Measurements from ENCODE around the gene C5orf15. TPM values are rescaled to one million over a fixed set of nuclear protein-coding genes. Genes with fewer than 3 reads are reported as not detected.
A peak's percentile ranks its signal among the peaks of the same experiment; 100 is the strongest.

C5orf15 gene
- total RNA-seq, 1 donor from 2014 or later, result 43.3 TPM

- peaks cover 0 to 17% (median 17%) of the 10 kb centered on the region in 3 donors for H3K36me3 ChIP-seq (ENCODE audit: control insufficient read depth in 3 of 3, insufficient read depth in 3 of 3, low read length in 3 of 3)
- H3K9me3 ChIP-seq (ENCODE audit: control insufficient read depth in 3 of 3, low read length in 3 of 3), result no peaks in the 10 kb centered on the region
- H3K27ac ChIP-seq (ENCODE audit: low read depth, low read length), result peak overlapping the region; percentile 85
- peak overlapping the region; percentile 16 to 61 (median 55) for H3K4me3 ChIP-seq (ENCODE audit: low read length in 3 of 3)
- no peaks in the 10 kb centered on the region for H3K27me3 ChIP-seq (ENCODE audit: control insufficient read depth in 3 of 3, insufficient read depth in 3 of 3, low read length in 3 of 3)
- peak overlapping the region; percentile 40 to 75 (median 70) for H3K9ac ChIP-seq (ENCODE audit: low read depth in 1 of 3, low read length in 3 of 3)
- peaks cover 12 to 25% (median 16%) of the 10 kb centered on the region in 3 donors for H3K4me1 ChIP-seq (ENCODE audit: control insufficient read depth in 3 of 3, insufficient read depth in 3 of 3, low read length in 3 of 3)
Measured at GRCh38 chr5:133952729-133953567, 15.5 kb downstream of the C5orf15 start.

- H3K9me3 ChIP-seq (ENCODE audit: control insufficient read depth in 3 of 3, low read length in 3 of 3), result no peaks in the 10 kb centered on the region
- no peaks in the 10 kb centered on the region for H3K27me3 ChIP-seq (ENCODE audit: control insufficient read depth in 3 of 3, insufficient read depth in 3 of 3, low read length in 3 of 3)
- H3K4me3 ChIP-seq (ENCODE audit: low read length in 3 of 3), result no peak overlapping the region
- H3K27ac ChIP-seq (ENCODE audit: low read depth, low read length), result no peak overlapping the region
- H3K4me1 ChIP-seq (ENCODE audit: control insufficient read depth in 3 of 3, insufficient read depth in 3 of 3, low read length in 3 of 3), result peaks cover 12 to 25% (median 16%) of the 10 kb centered on the region in 3 donors
- H3K9ac ChIP-seq (ENCODE audit: low read depth in 1 of 3, low read length in 3 of 3), result no peak overlapping the region
- peaks cover 0 to 6% (median 5%) of the 10 kb centered on the region in 3 donors for H3K36me3 ChIP-seq (ENCODE audit: control insufficient read depth in 3 of 3, insufficient read depth in 3 of 3, low read length in 3 of 3)
Measured at GRCh38 chr5:133950821-133951612, 17.4 kb downstream of the C5orf15 start.

- H3K36me3 ChIP-seq (ENCODE audit: control insufficient read depth in 3 of 3, insufficient read depth in 3 of 3, low read length in 3 of 3), result no peaks in the 10 kb centered on the region
- H3K9ac ChIP-seq (ENCODE audit: low read depth in 1 of 3, low read length in 3 of 3), result no peak overlapping the region
- no peak overlapping the region for H3K4me3 ChIP-seq (ENCODE audit: low read length in 3 of 3)
- H3K9me3 ChIP-seq (ENCODE audit: control insufficient read depth in 3 of 3, low read length in 3 of 3), result no peaks in the 10 kb centered on the region
- H3K27me3 ChIP-seq (ENCODE audit: control insufficient read depth in 3 of 3, insufficient read depth in 3 of 3, low read length in 3 of 3), result no peaks in the 10 kb centered on the region
- peaks cover 12 to 24% (median 15%) of the 10 kb centered on the region in 3 donors for H3K4me1 ChIP-seq (ENCODE audit: control insufficient read depth in 3 of 3, insufficient read depth in 3 of 3, low read length in 3 of 3)
- H3K27ac ChIP-seq (ENCODE audit: low read depth, low read length), result no peak overlapping the region
Measured at GRCh38 chr5:133948721-133949120, 19.7 kb downstream of the C5orf15 start.

- no peak overlapping the region for H3K27ac ChIP-seq (ENCODE audit: low read depth, low read length)
- H3K4me1 ChIP-seq (ENCODE audit: control insufficient read depth in 3 of 3, insufficient read depth in 3 of 3, low read length in 3 of 3), result peaks cover 0 to 17% (median 4%) of the 10 kb centered on the region in 3 donors
- no peak overlapping the region for H3K9ac ChIP-seq (ENCODE audit: low read depth in 1 of 3, low read length in 3 of 3)
- no peak overlapping the region for H3K4me3 ChIP-seq (ENCODE audit: low read length in 3 of 3)
- no peaks in the 10 kb centered on the region for H3K27me3 ChIP-seq (ENCODE audit: control insufficient read depth in 3 of 3, insufficient read depth in 3 of 3, low read length in 3 of 3)
- no peaks in the 10 kb centered on the region for H3K36me3 ChIP-seq (ENCODE audit: control insufficient read depth in 3 of 3, insufficient read depth in 3 of 3, low read length in 3 of 3)
- no peaks in the 10 kb centered on the region for H3K9me3 ChIP-seq (ENCODE audit: control insufficient read depth in 3 of 3, low read length in 3 of 3)
Measured at GRCh38 chr5:133947431-133947841, 21.0 kb downstream of the C5orf15 start.

GRCh38 chr5:133945568-133945967 is 22.9 kb downstream of the C5orf15 start:
- H3K27ac ChIP-seq (ENCODE audit: low read depth, low read length), result no peak overlapping the region
- peaks cover 0 to 6% (median 0%) of the 10 kb centered on the region in 3 donors for H3K4me1 ChIP-seq (ENCODE audit: control insufficient read depth in 3 of 3, insufficient read depth in 3 of 3, low read length in 3 of 3)

GRCh38 chr5:133944263-133945185 is 23.9 kb downstream of the C5orf15 start:
- H3K27ac ChIP-seq (ENCODE audit: low read depth, low read length), result no peak overlapping the region
- no peak overlapping the region for H3K9ac ChIP-seq (ENCODE audit: low read depth in 1 of 3, low read length in 3 of 3)
- H3K27me3 ChIP-seq (ENCODE audit: control insufficient read depth in 3 of 3, insufficient read depth in 3 of 3, low read length in 3 of 3), result no peaks in the 10 kb centered on the region
- H3K9me3 ChIP-seq (ENCODE audit: control insufficient read depth in 3 of 3, low read length in 3 of 3), result no peaks in the 10 kb centered on the region
- H3K36me3 ChIP-seq (ENCODE audit: control insufficient read depth in 3 of 3, insufficient read depth in 3 of 3, low read length in 3 of 3), result no peaks in the 10 kb centered on the region
- peaks cover 0 to 6% (median 0%) of the 10 kb centered on the region in 3 donors for H3K4me1 ChIP-seq (ENCODE audit: control insufficient read depth in 3 of 3, insufficient read depth in 3 of 3, low read length in 3 of 3)
- no peak overlapping the region for H3K4me3 ChIP-seq (ENCODE audit: low read length in 3 of 3)

More at GRCh38 chr5:133945568-133945967, 22.9 kb downstream of the C5orf15 start:
- H3K9ac ChIP-seq (ENCODE audit: low read depth in 1 of 3, low read length in 3 of 3), result no peak overlapping the region
- H3K4me3 ChIP-seq (ENCODE audit: low read length in 3 of 3), result no peak overlapping the region
- no peaks in the 10 kb centered on the region for H3K27me3 ChIP-seq (ENCODE audit: control insufficient read depth in 3 of 3, insufficient read depth in 3 of 3, low read length in 3 of 3)
- no peaks in the 10 kb centered on the region for H3K9me3 ChIP-seq (ENCODE audit: control insufficient read depth in 3 of 3, low read length in 3 of 3)
- H3K36me3 ChIP-seq (ENCODE audit: control insufficient read depth in 3 of 3, insufficient read depth in 3 of 3, low read length in 3 of 3), result no peaks in the 10 kb centered on the region

GRCh38 chr5:133943475-133943817 is 25.0 kb downstream of the C5orf15 start:
- H3K9ac ChIP-seq (ENCODE audit: low read depth in 1 of 3, low read length in 3 of 3), result peak overlapping the region in 1 of 3 donors; percentile 9
- peaks cover 0 to 6% (median 0%) of the 10 kb centered on the region in 3 donors for H3K4me1 ChIP-seq (ENCODE audit: control insufficient read depth in 3 of 3, insufficient read depth in 3 of 3, low read length in 3 of 3)
- no peaks in the 10 kb centered on the region for H3K9me3 ChIP-seq (ENCODE audit: control insufficient read depth in 3 of 3, low read length in 3 of 3)
- no peak overlapping the region for H3K4me3 ChIP-seq (ENCODE audit: low read length in 3 of 3)
- H3K27ac ChIP-seq (ENCODE audit: low read depth, low read length), result no peak overlapping the region
- H3K36me3 ChIP-seq (ENCODE audit: control insufficient read depth in 3 of 3, insufficient read depth in 3 of 3, low read length in 3 of 3), result no peaks in the 10 kb centered on the region
- H3K27me3 ChIP-seq (ENCODE audit: control insufficient read depth in 3 of 3, insufficient read depth in 3 of 3, low read length in 3 of 3), result no peaks in the 10 kb centered on the region

- Histone ChIP-seq H3K27ac (ENCODE audit: low read depth, low read length) (no peak overlapping the region), H3K9me3 (ENCODE audit: control insufficient read depth in 3 of 3, low read length in 3 of 3) (no peaks in the 10 kb centered on the region), H3K36me3 (ENCODE audit: control insufficient read depth in 3 of 3, insufficient read depth in 3 of 3, low read length in 3 of 3) (no peaks in the 10 kb centered on the region), H3K27me3 (ENCODE audit: control insufficient read depth in 3 of 3, insufficient read depth in 3 of 3, low read length in 3 of 3) (no peaks in the 10 kb centered on the region), H3K4me1 (ENCODE audit: control insufficient read depth in 3 of 3, insufficient read depth in 3 of 3, low read length in 3 of 3) (peaks cover 0 to 6% (median 0%) of the 10 kb centered on the region in 3 donors), H3K4me3 (ENCODE audit: low read length in 3 of 3) (no peak overlapping the region), H3K9ac (ENCODE audit: low read depth in 1 of 3, low read length in 3 of 3) (peak overlapping the region in 1 of 3 donors; percentile 9)
Measured at GRCh38 chr5:133942614-133943474, 25.6 kb downstream of the C5orf15 start.

Data from skeletal muscle tissue (tissue), 4 donors.